GM23338 (cell line): ENCODE data around the gene AGAP1. TPM values are rescaled to one million over a fixed set of nuclear protein-coding genes. Genes with fewer than 3 reads are reported as not detected.

ENCODE experiments used
- ATAC-seq: fragments of 200-7000 bp; cut with Tn5 transposase; 3 replicates; pipeline ENCODE4 v1.9.1; 2020
- DNase-seq: peaks from one replicate; pipeline ENCODE4 v3.0.0-alpha.2; 2015; ENCODE audit warnings: low spot score
- H2AFZ ChIP-seq: fragments of 200-600 bp; sonication (generic); 2 replicates; pipeline ENCODE4 v1.8.0; 2016; ENCODE audit warnings: antibody characterized with exemption, mild to moderate bottlenecking, moderate library complexity
- H3F3A ChIP-seq: fragments of 200-600 bp; sonication (generic); replicated peaks from 2 replicates; pipeline ENCODE4 v1.8.0; 2017; ENCODE audit warnings: antibody characterized with exemption, mixed run types, low read depth
- H3K27ac ChIP-seq: fragments of 200-600 bp; sonication (generic); 2 replicates; pipeline ENCODE4 v1.6.1; 2016; ENCODE audit warnings: low read depth
- H3K27me3 ChIP-seq: fragments of 200-600 bp; sonication (generic); 2 replicates; pipeline ENCODE4 v1.8.0; 2016; ENCODE audit warnings: mild to moderate bottlenecking, mixed run types, moderate library complexity; ENCODE audit not compliant: insufficient read depth
- H3K36me3 ChIP-seq: fragments of 200-600 bp; sonication (generic); 2 replicates; pipeline ENCODE4 v1.8.0; 2016; ENCODE audit warnings: mild to moderate bottlenecking; ENCODE audit not compliant: insufficient read depth
- H3K4me1 ChIP-seq: fragments of 200-600 bp; sonication (generic); 2 replicates; pipeline ENCODE4 v1.8.0; 2016; ENCODE audit warnings: mild to moderate bottlenecking, moderate library complexity; ENCODE audit not compliant: insufficient read depth
- H3K4me2 ChIP-seq: fragments of 200-600 bp; sonication (generic); 2 replicates; pipeline ENCODE4 v1.7.1; 2017; ENCODE audit warnings: mixed run types
- H3K4me3 ChIP-seq: fragments of 200-600 bp; sonication (generic); 2 replicates; pipeline ENCODE4 v1.6.1; 2016; ENCODE audit warnings: mixed run types
- H3K79me2 ChIP-seq: fragments of 200-600 bp; sonication (generic); replicated peaks from 2 replicates; pipeline ENCODE4 v1.8.0; 2017; ENCODE audit warnings: mild to moderate bottlenecking; ENCODE audit not compliant: insufficient read depth
- H3K9me2 ChIP-seq: fragments of 200-600 bp; sonication (generic); 2 replicates; pipeline ENCODE4 v1.8.0; 2017; ENCODE audit not compliant: insufficient read depth
- H4K20me1 ChIP-seq: fragments of 200-600 bp; sonication (generic); replicated peaks from 2 replicates; pipeline ENCODE4 v1.8.0; 2017; ENCODE audit warnings: mild to moderate bottlenecking; ENCODE audit not compliant: insufficient read depth
- H3K27ac Mint-ChIP-seq: 2 replicates; pipeline ENCODE4 v1.8.0; 2020; ENCODE audit warnings: inconsistent platforms, mild to moderate bottlenecking, moderate library complexity, mixed read lengths
- H3K27me3 Mint-ChIP-seq: 3 replicates; pipeline ENCODE4 v1.8.0; 2022; ENCODE audit warnings: low read depth, mild to moderate bottlenecking, moderate library complexity, mixed read lengths, inconsistent platforms; ENCODE audit not compliant: insufficient read depth, poor library complexity
- H3K36me3 Mint-ChIP-seq: 3 replicates; pipeline ENCODE4 v1.8.0; 2021; ENCODE audit warnings: low read depth, mild to moderate bottlenecking, inconsistent platforms, moderate library complexity, mixed read lengths
- H3K4me1 Mint-ChIP-seq: 3 replicates; pipeline ENCODE4 v1.8.0; 2020; ENCODE audit warnings: mild to moderate bottlenecking, inconsistent platforms, mixed read lengths
- H3K4me3 Mint-ChIP-seq: 3 replicates; pipeline ENCODE4 v1.8.0; 2021; ENCODE audit warnings: moderate library complexity, mild to moderate bottlenecking, inconsistent platforms, mixed read lengths
- H3K9me3 Mint-ChIP-seq: 3 replicates; pipeline ENCODE4 v1.8.0; 2020; ENCODE audit warnings: moderate library complexity, mild to moderate bottlenecking, inconsistent platforms, mixed read lengths
- CREB1 ChIP-seq: fragments of 250-450 bp; sonication (Bioruptor Pico); IDR thresholded peaks from 2 replicates; pipeline ENCODE4 v1.5.0; 2020; ENCODE audit warnings: low read depth, mild to moderate bottlenecking, moderate library complexity
- CTCF ChIP-seq, 2 experiments: fragments of 200-600 bp in 1 of 2; sonication (generic) in 1 of 2; conservative IDR thresholded peaks; 2 replicates each; pipeline versions ENCODE4 v1.5.1 to v1.6.1; 2016 to 2017; ENCODE audit warnings: antibody characterized with exemption in 2 of 2, low read depth in 2 of 2, mild to moderate bottlenecking in 2 of 2, moderate library complexity in 1 of 2
- EZH2 ChIP-seq: fragments of 200-600 bp; sonication (generic); IDR thresholded peaks from one replicate; pipeline ENCODE4 v1.8.0; 2017; ENCODE audit warnings: antibody characterized with exemption, mild to moderate bottlenecking, low read depth; ENCODE audit not compliant: unreplicated experiment
- EZH2phosphoT487 ChIP-seq: fragments of 200-600 bp; sonication (generic); IDR thresholded peaks from one replicate; pipeline ENCODE4 v1.8.1; 2018; ENCODE audit warnings: antibody characterized with exemption; ENCODE audit not compliant: unreplicated experiment
- JUNB ChIP-seq: IDR thresholded peaks from one replicate; pipeline ENCODE4 v1.6.1; 2016; ENCODE audit warnings: antibody characterized with exemption; ENCODE audit not compliant: unreplicated experiment
- NANOG ChIP-seq: IDR thresholded peaks from 2 replicates; pipeline ENCODE4 v1.6.1; 2016; ENCODE audit warnings: antibody characterized with exemption, borderline replicate concordance
- POLR2AphosphoS5 ChIP-seq: IDR thresholded peaks from 2 replicates; pipeline ENCODE4 v1.6.1; 2016; ENCODE audit warnings: antibody characterized with exemption, low read depth
- REST ChIP-seq: IDR thresholded peaks from one replicate; pipeline ENCODE4 v1.6.1; 2018; ENCODE audit warnings: antibody characterized with exemption; ENCODE audit not compliant: unreplicated experiment
- STAT1 ChIP-seq: IDR thresholded peaks from one replicate; pipeline ENCODE4 v1.6.1; 2016; ENCODE audit warnings: antibody characterized with exemption; ENCODE audit not compliant: unreplicated experiment
- ZNF114 ChIP-seq: fragments of 250-450 bp; sonication (Bioruptor Pico); IDR thresholded peaks from 2 replicates; pipeline ENCODE4 v1.5.0; 2020; ENCODE audit warnings: mild to moderate bottlenecking, moderate library complexity
- ZNF331 ChIP-seq: fragments of 250-450 bp; sonication (Bioruptor Pico); IDR thresholded peaks from 2 replicates; pipeline ENCODE4 v1.5.0; 2020; ENCODE audit warnings: low read depth, mild to moderate bottlenecking, moderate library complexity
- ZNF462 ChIP-seq: fragments of 250-450 bp; sonication (Bioruptor Pico); IDR thresholded peaks from 2 replicates; pipeline ENCODE4 v1.5.0; 2020; ENCODE audit warnings: mild to moderate bottlenecking, moderate library complexity
- polyA plus RNA-seq: library from polyadenylated mRNA; unstranded; fragments of >200 nt; fragmentation: Nextera tagmentation; extraction: Ambion mirVana; gene quantifications from 2 replicates; pipeline ENCODE4 v1.2.1, GENCODE V29; 2016
- total RNA-seq: library from RNA; depleted of rRNA; stranded (reverse); fragments of >200 nt; shearing (Covaris generic); gene quantifications from 2 replicates; pipeline ENCODE4 v1.2.3, GENCODE V29; 2014

The AGAP1 gene
- total and polyA plus RNA-seq, 2 experiments from 2014 or later, result 13.3 to 27.9 TPM

- TF ChIP-seq ZNF462 (CRISPR knock-in tag) (no peak), NANOG (no peak)
Measured at GRCh38 chr2:236051806-236052205, 558.0 kb downstream of the AGAP1 start (continued).

GRCh38 chr2:236052206-236052605 is 558.4 kb downstream of the AGAP1 start:
- peaks cover 38% of the 10 kb centered on the region for H3K4me1 ChIP-seq
- Mint-ChIP-seq H3K4me1 (peaks cover 63% of the 10 kb centered on the region), H3K36me3 (peaks cover 5% of the 10 kb centered on the region; the same call in 1 of the 3 replicates), H3K9me3 (no peaks in the 10 kb centered on the region), H3K4me3 (no peak overlapping the region), H3K27me3 (peaks cover 27% of the 10 kb centered on the region), H3K27ac (no peak overlapping the region)
- no peak overlapping the region for H3K4me3 ChIP-seq
- no peaks in the 10 kb centered on the region for H3K27me3 ChIP-seq
- H4K20me1 ChIP-seq, result no peaks in the 10 kb centered on the region; the same call in 1 of the 2 replicates
- ATAC-seq (no peak), DNase-seq (no peak)
- H3K4me2 ChIP-seq, result no peak overlapping the region; the same call in 1 of the 2 replicates
- H3K36me3 ChIP-seq, result no peaks in the 10 kb centered on the region
- no peaks in the 10 kb centered on the region for H3K79me2 ChIP-seq
- H2AFZ ChIP-seq, result no peak overlapping the region
- no peaks in the 10 kb centered on the region for H3K9me2 ChIP-seq
- H3F3A ChIP-seq, result no peaks in the 10 kb centered on the region; the same call in 1 of the 2 replicates
- no peak overlapping the region for H3K27ac ChIP-seq
- no peak for TF ChIP-seq STAT1
- no peak for TF ChIP-seq REST
- no peak for TF ChIP-seq JUNB
- TF ChIP-seq CREB1 (CRISPR knock-in tag), result no peak
- no peak for TF ChIP-seq POLR2AphosphoS5
- no peak for TF ChIP-seq ZNF331 (CRISPR knock-in tag)
- no peak for TF ChIP-seq EZH2
- TF ChIP-seq CTCF (conservative IDR thresholded peaks at IDR 0.05; ENCODE audit: low read depth in 2 of 2), result no peak
- no peak for TF ChIP-seq NANOG
- TF ChIP-seq ZNF114 (CRISPR knock-in tag), result no peak
- TF ChIP-seq EZH2phosphoT487, result no peak
